DOHH2 (cell line): ENCODE measurements around the gene NOB1.

Source experiments
- CTCF ChIP-seq: fragments of 200-600 bp; sonication (generic); IDR thresholded peaks from one replicate; pipeline ENCODE4 v1.5.1; 2014; ENCODE audit warnings: antibody characterized with exemption, mild to moderate bottlenecking, low read depth, low read length; ENCODE audit not compliant: poor library complexity, severe bottlenecking
- EZH2phosphoT487 ChIP-seq: fragments of 200-600 bp; sonication (generic); IDR thresholded peaks from 2 replicates; pipeline ENCODE4 v1.6.1; 2017; ENCODE audit warnings: borderline replicate concordance, mild to moderate bottlenecking, antibody characterized with exemption, low read length, moderate library complexity, mixed read lengths

- TF ChIP-seq CTCF: no peak
- no peak for TF ChIP-seq EZH2phosphoT487
Measured at GRCh38 chr16:69707920-69708683, 46.6 kb downstream of the NOB1 start.
